Measurements from ENCODE around the gene PEX16.

GRCh38 chr11:45864041-45864440 lies 53.6 kb downstream of the PEX16 start:
- TF ChIP-seq, protein P1, sequence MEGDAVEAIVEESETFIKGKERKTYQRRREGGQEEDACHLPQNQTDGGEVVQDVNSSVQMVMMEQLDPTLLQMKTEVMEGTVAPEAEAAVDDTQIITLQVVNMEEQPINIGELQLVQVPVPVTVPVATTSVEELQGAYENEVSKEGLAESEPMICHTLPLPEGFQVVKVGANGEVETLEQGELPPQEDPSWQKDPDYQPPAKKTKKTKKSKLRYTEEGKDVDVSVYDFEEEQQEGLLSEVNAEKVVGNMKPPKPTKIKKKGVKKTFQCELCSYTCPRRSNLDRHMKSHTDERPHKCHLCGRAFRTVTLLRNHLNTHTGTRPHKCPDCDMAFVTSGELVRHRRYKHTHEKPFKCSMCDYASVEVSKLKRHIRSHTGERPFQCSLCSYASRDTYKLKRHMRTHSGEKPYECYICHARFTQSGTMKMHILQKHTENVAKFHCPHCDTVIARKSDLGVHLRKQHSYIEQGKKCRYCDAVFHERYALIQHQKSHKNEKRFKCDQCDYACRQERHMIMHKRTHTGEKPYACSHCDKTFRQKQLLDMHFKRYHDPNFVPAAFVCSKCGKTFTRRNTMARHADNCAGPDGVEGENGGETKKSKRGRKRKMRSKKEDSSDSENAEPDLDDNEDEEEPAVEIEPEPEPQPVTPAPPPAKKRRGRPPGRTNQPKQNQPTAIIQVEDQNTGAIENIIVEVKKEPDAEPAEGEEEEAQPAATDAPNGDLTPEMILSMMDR (IDR thresholded peaks at IDR 0.05 in 2 of 3, conservative IDR thresholded peaks at IDR 0.05 in 1 of 3; ENCODE audit: insufficient read depth in 2 of 3, low read depth in 1 of 3, low read length in 3 of 3) = no peak
- no peak for TF ChIP-seq TAF9B (IDR thresholded peaks at IDR 0.05; ENCODE audit: partially characterized antibody)
- TF ChIP-seq GATA2 (CRISPR knock-in tag; IDR thresholded peaks at IDR 0.05) = no peak
- TF ChIP-seq, protein P2, sequence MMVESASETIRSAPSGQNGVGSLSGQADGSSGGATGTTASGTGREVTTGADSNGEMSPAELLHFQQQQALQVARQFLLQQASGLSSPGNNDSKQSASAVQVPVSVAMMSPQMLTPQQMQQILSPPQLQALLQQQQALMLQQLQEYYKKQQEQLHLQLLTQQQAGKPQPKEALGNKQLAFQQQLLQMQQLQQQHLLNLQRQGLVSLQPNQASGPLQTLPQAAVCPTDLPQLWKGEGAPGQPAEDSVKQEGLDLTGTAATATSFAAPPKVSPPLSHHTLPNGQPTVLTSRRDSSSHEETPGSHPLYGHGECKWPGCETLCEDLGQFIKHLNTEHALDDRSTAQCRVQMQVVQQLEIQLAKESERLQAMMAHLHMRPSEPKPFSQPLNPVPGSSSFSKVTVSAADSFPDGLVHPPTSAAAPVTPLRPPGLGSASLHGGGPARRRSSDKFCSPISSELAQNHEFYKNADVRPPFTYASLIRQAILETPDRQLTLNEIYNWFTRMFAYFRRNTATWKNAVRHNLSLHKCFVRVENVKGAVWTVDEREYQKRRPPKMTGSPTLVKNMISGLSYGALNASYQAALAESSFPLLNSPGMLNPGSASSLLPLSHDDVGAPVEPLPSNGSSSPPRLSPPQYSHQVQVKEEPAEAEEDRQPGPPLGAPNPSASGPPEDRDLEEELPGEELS (CRISPR knock-in tag; IDR thresholded peaks at IDR 0.05; ENCODE audit: borderline replicate concordance) = no peak
- TF ChIP-seq JUNB (CRISPR knock-in tag; conservative IDR thresholded peaks at IDR 0.05) = no peak
- no peak for TF ChIP-seq YBX1 (IDR thresholded peaks at IDR 0.05)
- no peak for TF ChIP-seq PKNOX1 (IDR thresholded peaks at IDR 0.05)
- no peak for TF ChIP-seq SAP30 (IDR thresholded peaks at IDR 0.05; ENCODE audit: borderline replicate concordance, insufficient read depth, low read depth, low read length, poor library complexity, severe bottlenecking)
- no peak for TF ChIP-seq CEBPB (tag; IDR thresholded peaks at IDR 0.05)
- TF ChIP-seq EP300 (IDR thresholded peaks at IDR 0.05; ENCODE audit: low read length) = no peak

All from K562 (cell line).